Globus pallidus (tissue), 1 donor: ENCODE results near the gene AMMECR1L.
"Not testable (repeated sequence)": the region's sequence is repeated elsewhere in the genome, so short reads cannot be mapped to it uniquely, and the experiment has no call there.

Experiments
- DNase-seq: peaks from one replicate; pipeline ENCODE4 v3.0.0-alpha.2; 2015; ENCODE audit warnings: low spot score

The AMMECR1L gene

DNA sequence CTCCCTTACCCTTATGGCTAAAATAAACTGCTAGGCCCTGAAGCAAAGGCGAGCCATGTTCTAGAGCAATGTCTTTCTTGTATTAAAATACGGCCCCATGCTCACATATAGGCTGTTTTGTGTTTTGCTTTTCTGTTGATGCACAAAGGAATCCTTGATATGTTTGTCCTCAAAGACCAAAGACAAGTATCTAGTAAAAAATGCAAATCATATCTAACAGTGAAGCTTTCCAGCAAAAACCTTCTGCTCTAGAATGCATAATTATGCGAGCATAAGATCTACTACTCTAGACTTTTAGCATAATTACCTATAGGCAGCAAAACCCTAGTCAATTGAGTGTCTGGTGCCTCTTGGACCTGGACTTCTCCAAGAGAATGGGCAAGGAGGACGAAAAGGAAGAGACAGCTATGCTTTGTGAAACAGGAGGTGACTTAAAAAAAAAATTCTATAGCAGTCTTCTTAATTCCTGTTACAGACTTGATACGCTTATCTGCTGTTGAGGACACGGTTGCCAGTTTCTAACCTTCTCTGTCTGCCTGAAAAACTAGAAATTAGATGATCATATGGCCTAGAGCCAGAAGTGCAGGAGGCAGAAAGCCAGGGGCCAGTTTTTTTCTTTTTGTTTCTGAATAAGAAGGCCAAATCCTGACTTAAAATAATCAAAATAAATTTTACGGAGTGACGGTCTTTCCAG, 1.5 kb upstream of the AMMECR1L start:
- DNase-seq = no peak

DNA sequence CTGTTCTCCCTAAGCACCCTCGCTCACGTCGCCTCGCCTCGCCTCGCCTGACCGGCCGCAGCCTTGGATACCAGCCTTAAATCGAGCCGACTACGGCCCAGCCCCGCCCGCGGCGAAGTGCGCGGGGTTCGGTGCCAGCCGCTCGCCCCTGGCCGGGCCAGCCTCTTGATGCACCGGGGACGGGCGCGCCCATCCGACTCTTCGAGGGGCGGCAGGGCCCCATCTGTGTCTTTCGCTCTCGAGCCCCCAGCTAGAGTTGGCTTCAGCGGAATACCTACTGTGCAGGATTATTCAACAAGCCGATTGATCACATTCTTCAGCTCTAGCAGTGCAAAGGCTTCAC, 808 bp upstream of the AMMECR1L start:
- DNase-seq = not testable (repeated sequence)

DNA sequence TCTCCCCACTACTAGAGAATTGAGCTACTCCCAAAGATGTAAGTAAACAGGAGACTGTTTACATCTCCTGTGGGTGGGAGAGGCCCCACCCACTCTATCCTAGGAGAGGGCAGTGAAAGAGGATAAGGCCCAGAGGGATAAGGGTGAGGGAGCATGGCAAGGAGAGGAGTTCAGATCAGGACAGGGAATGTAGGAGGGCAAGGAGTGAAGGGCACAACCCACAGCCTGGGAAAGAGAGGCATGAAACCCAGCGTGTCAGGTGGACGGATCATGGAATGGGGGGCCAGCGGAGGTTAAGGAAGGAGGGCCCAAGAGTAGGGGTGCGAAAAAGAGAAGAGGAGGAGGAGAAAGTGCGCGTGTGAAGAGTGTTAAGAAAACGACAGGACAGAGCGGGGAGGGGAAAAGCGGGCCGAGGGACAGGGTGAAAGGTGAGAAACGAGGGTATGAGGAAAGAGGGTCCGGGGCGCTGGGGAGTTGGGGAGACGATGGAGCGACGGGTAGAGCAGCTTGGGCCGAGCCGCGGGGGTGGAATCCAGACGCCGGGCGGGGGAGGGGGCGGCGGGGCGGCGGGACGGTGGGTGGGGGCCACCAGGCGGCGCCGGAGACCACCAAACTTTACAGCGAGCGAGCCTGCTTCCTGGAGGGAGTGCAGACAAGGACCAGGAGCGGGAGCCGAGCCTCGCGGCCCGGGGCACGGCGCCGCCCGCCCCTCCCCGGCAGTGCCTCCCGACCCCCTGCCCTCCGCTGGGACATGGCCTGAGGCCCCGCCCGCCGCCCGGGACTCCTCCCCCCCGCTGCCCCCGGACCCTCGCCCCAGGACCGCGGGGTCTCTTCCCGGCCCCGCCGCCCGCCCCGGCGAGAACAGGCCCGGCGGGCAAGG, 655 bp downstream of the AMMECR1L start:
- DNase-seq = not testable (repeated sequence)

DNA sequence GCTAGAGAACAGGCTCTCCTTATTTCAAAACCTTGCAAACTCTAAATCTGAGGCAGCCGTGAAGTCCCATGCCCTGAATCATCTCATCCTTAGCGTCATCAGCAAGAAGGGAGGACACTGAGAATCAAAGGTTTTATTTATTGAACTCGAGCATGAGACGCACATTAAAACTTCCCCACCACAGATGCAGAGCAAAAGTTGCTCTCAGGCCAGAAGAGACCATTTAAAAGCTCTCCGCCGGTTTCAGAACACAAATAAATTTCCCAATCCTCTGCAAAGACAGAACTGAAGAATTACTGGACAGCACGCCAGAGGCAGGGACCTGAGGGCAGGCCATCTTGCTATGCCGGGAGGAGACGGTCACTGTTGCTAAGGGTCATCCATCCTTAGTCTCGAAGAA, 1.3 kb downstream of the AMMECR1L start:
- no peak for DNase-seq

DNA sequence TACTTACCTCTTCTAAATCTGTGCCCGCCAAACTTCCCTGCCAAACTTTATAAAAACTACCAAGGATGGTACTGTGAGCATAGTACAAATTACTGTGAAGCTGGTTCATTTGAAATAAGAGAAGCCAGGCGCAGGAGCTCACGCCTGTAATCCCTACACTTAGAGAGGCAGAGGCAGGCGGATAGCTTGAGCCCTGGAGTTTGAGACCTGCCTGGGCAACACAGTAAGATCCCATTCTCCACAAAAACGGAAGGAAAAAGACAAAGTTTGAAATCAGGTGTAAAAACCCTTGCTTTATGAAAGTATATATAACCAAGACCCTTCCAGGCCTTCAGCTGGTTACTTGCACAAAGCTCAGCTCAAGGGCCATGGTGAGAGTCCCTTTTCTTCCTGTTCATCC, 5.9 kb downstream of the AMMECR1L start:
- no peak for DNase-seq

DNA sequence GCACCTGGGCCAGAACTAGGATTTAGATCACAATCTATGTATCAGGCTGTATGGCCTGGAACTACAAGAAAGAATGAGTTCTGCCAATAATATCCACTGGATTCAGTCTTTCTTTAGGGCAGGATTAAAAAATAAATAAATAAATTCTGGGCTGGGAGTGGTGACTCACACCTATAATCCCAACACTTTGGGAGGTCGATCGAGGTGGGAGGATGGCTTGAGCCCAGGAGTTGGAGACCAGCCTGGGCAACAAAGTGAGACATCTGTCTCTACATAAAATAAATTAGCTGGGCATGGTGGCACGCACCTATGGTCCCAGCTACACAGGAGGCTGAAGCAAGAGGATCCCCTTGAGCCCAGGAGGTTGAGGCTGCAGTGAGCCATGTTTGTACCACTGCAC, 8.1 kb downstream of the AMMECR1L start:
- DNase-seq = no peak

DNA sequence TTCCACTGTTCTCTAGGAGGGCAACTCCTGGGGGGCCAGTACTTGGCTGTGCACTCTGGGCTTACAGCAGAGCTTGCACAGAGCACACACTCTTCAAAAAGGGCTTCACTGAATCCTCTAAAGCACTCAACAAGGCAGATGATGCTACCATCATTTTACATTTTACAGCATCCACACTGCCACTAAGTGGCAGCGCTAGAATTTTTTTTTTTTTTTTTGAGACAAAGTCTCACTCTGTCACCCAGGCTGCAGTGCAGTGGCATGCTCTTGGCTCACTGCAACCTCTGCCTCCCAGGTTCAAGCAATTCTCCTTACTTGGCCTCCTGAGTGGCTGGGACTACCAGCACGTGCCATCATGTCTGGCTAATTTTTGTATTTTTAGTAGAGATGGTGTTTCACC, 8.6 kb downstream of the AMMECR1L start:
- DNase-seq = no peak

DNA sequence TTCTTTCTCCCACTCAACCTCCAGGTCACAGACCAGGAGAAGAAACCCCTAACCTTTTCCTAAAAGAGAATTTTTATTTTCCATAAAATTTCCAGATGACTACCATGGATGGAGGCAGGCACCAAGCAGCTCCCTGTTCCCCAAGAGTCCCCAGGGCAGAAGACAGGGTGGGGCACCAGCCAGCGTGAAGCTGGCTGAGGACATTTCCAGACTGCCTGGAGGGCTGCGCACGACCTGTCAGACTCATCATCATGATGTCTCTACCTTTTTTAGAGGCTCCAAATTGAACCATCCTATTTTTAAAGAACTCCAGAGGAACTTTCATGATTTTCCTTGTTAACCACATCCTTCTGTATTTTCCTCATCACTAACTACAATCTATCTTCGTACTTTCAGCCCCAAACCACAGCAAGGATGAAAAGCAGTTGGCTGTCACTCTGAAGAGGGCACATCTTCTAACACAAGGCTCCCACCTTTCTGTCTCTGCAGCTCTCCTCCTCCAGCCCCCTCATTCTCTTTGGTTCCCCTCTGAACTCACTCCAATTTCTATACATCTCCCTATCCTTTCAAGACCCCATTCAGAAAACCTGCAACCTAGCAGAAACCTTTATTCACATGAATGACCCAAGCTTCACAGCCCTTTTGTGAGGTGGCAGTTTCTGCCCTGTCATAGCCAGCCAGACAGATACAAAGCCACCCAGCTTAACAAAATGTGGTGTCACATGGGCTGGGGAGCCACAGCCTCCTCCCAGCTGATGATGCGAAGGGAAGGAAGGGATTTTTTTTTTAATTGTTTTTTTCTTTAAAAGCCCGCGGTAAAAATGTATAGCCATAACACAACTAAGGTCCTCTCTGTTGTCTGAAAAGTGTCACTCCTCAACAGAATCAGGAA, 11.1 kb downstream of the AMMECR1L start:
- DNase-seq = no peak

DNA sequence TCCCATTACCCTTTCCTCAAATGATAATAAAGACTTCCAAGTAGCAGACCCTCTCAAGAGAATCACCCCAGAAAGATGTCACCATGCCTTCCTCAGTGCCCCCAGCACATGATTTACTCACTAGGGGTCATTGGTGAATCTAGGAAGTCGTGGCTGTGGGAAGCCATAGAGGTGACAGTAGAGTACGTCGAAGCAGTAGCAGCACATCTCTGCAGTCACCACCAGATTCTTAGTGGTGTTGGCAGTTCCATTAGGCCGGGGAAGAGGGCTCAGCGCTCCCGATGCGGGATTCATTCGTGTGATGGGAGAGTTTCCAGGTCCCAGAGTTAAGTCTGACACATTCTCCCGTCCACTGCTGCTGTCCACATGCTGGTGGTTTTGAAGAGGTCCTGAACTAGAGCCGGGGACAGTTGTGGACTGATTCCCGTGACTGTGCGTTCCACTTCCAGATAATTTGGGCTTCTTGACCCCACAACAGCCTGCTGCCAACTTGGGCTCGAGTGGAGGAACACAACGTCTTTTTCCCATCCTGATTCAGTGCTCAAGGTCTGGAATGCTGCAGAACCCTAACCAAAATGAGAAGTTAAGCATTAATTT, 12.0 kb downstream of the AMMECR1L start:
- DNase-seq = no peak

DNA sequence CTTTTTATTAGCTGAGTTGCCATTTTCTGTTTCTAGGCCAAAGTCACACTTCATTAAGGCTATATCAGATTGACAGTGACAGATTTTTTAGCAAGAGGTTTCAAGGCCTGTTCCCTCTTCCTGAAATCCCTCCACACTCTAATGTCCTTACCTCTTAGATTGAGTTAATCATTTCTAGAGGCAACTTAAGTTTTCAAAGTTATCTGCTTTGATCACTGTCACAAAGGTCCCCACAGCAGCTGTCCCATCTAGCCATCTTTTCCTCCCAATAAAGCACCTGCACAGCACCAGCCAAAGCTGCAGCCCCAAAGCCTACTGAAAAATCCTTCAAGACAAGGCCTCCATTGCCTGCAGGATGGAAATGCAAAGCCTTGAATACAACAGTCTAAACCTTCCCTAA, 13.4 kb downstream of the AMMECR1L start:
- DNase-seq = no peak

DNA sequence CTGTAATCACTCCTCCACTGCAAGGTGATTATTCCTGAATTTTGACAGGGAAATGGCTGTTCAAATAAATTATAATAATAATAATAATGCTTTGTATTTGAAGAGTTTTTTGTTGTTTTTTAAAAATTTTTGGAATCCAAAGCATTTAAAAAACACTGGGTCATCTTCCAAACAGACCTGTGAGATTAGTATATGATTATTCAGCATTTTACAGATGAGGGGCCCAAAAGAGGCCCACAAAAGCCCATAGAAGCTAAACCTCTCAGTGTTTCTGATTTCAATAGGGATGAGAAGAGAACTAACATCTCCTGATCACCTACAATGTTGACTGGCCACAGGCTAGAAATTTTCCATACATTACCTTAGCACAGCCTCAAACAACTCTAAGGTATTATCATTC, 19.8 kb downstream of the AMMECR1L start:
- no peak for DNase-seq

DNA sequence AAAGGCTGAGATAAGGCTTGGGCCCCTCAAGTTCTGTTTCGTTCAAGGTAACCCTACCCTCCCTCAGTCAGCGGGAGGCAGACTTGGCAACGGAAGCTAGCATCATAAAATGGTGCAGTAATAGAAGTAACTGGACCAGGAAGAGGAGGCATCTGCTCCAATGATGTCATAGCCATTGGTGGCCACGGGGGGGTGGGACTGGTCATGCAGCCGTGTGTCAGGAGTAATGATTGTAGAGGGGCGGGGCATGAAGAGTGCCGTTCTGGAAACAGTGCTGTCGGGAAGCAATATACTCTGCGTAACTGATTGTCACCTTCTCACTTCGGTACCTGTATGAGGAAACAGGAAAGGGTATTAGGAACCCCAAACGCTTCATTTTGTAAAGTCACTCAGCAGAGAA, 20.9 kb downstream of the AMMECR1L start:
- no peak for DNase-seq

DNA sequence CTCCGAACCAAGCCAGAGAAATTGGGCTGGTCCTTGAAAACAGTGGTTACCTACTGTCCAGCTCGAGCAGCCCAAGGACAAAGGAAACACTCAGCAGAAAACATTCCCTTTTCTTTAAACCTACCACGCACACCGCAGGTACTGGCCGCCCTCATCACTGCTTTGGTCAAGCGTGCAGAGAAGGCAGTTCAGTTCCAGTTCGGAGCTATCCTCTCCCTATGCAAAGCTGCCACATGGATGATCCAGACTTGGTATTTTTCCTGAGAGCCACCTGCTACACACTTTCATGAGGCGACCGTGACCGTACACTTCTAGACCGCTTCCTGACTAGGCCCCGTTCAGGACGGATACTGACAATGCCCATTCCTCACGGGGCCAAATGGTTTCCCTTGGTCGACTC, 23.5 kb downstream of the AMMECR1L start:
- no peak for DNase-seq

DNA sequence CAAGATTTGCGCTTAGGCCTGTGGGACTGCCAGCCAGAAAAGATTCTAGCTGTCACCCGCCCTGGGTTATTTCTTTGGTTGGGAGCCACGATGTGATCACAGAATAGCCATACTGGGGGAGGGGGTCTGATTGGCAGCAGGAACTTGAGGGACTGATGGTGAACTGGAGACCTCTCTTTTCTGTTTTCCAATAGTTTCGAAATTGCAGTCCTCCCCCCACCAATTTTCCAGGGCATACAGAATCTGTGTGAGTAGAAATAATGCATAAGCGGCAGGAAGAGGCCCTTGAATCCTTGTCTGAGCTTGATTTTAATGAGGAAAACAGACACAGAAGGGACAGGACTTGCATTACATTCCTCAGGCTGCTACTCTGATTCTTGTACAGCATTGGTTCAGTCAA, 25.6 kb downstream of the AMMECR1L start:
- DNase-seq = no peak

DNA sequence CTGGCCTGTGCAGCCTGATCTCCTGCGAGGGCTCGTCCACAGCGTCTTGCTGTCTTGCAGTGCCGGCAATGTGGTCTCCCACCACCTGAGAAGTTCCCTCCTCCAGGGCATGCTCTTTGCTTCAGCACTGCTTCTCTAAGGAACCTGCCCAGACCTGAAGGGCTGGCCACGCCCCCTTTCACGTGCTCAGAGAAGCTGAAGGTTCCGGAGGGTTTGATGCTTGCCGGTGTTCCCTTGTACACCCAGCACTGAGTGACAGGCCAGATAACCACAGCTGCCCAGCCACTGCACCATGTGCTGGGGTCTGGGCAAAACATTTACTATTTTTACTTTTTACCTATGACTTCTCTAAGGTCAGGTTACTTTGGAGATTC, 26.1 kb downstream of the AMMECR1L start:
- no peak for DNase-seq

DNA sequence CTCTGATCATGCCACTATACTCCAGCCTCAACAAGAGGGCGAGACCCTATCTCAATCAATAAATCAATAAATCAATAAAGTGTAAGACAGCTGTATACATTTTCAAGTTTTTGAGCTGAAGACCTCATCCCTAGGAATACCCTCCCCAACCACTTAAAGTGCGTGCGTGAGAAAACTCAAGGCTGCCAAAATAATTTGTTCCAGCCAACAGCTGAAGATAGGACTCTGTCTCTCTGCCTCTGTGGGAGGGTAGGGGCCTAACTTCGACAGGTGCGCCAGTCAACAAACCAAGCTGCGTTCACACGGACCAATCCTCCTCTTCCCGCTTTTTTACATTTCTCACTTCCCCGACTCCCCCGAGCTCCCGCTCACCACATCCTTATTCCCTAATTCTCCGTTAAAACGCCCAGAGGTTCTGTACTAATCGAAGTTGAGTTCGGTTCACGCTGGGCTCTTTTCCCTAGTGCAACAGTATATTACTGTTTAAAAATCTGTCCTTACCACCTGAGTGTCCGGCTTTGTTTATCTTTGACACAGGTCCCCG, 28.4 kb downstream of the AMMECR1L start:
- no peak for DNase-seq

DNA sequence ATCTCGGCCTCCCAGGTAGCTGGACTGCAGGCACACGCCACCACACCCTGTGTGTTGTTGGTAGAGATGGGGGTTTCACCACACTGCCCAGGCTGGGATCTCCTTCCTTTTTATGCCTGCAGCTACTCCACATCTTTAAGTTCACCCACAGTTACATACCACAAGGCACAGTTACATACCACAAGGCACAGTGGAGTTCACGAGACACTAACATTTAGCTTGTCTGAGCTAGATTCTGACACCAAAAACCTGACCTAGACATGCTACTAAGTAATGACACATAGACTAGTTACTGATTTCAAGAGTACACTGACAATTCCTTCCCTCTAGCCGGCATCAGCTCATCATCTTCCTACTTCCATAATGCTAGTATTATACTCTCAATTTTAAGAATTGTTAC, 32.1 kb downstream of the AMMECR1L start:
- DNase-seq = no peak

DNA sequence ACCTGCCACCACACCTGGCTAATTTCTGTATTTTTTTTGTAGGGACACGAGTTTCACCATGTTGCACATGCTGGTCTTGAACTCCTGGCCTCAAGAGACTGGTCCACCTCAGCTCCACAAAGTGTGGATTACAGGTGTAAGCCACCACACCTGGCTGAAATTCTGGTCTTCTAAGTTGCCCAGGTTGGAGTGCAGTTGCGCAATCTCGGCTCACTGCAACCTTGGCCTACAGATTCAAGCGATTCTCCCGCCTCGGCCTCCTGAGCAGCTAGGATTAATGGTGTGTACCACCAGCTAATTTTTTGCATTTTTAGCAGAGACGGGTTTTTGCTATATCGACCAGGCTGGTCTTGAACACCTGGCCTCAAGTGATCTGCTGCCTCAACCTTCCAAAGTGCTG, 33.4 kb downstream of the AMMECR1L start:
- DNase-seq = no peak

DNA sequence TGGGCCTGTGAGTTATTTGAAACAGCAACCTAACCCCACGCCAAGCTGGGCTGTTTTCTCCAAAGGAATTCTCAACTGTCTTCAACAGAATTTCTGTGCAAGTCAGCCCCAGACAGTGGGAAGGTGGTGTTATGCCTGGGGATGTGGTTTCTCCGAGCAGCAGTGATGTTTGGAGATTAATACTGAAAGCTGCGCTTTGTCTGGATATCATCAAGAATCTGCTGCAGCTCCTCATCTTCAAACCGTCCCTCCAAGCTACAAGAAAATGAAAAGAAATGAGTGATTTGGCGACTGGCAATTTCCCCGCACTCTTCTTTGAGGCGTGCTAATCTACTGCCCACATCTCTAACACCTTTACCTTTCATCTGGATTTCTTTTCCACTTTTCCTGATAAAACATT, 37.8 kb downstream of the AMMECR1L start:
- DNase-seq = no peak

DNA sequence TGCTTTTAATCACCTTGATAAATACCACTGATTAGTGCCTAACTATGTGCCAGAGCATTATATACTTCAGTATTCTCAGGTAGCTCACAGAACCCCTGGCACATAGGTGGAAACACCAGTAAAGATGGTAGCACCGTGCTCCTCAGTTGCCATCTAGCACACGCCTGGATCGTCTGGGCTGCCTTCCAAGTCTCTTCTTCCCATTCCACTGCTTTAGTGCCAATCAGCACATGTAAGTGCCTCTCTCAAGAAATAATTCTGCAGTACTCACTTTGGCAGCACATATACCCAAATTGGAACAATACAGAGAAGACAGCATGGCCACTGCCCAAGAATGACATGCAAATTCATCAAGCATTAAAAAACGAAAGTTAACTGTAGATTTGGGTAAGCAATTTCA, 40.8 kb downstream of the AMMECR1L start:
- no peak for DNase-seq

DNA sequence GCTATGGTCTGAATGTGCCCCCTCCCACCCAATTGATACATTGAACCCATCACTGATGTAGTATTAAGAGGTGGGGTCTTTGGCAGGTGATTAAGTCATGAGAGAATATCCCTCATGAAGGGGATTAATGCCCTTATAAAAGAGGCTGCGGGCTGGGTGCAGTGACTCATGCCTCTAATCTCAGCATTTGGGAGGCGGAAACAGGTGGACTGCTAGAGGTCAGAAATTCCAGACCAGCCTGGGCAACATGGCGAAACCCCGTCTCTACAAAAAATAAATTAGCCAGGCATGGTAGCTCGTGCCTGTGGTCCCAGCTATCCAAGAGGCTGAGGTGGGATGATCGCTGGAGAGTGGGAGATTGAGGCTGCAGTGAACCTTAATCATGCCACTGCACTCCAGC, 42.1 kb downstream of the AMMECR1L start:
- DNase-seq = no peak
